Measurements from ENCODE around the gene HUNK. TPM values are rescaled to one million over a fixed set of nuclear protein-coding genes. Genes with fewer than 3 reads are reported as not detected.

Gene HUNK
- polyA plus RNA-seq, 3 donors from 2014 or later: not detected

DNA sequence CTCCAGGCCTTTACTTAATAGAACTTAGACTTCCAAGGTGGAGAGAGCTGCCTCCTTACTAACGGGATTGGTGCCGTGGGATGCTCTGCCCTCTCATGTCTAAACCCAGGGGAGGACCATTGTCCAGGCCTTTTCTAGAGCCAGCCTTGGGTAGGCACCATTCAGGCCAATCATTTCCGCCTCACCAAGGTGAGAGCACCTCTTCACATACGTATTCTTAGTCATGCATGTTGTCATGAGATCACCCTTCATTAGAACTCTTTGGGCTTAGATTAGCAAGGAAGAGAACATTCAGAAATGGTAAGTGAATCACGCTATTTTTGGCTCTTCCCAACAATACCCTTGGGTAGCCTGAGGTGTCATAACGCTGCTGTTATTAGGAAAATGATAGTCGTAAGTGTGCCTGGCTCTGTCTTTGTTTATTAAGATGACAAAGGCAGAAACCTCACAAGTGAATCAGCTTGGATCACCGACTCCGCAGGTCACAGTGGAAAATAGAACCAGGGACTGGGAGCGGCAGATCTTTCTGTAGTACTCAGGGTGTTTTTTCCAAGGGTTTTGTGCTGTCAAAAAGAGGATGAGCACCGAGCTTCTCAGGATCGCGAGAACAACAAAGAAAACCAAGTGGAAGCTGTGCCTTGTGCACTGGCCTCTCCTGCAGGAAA lies 55.0 kb downstream of the HUNK start:
- Mint-ChIP-seq H3K4me1 (no peaks in the 10 kb centered on the region), H3K27ac (no peak overlapping the region), H3K27me3 (ENCODE audit: low read depth in 3 of 3) (peaks cover 8 to 13% (median 13%) of the 10 kb centered on the region in 3 donors)

DNA sequence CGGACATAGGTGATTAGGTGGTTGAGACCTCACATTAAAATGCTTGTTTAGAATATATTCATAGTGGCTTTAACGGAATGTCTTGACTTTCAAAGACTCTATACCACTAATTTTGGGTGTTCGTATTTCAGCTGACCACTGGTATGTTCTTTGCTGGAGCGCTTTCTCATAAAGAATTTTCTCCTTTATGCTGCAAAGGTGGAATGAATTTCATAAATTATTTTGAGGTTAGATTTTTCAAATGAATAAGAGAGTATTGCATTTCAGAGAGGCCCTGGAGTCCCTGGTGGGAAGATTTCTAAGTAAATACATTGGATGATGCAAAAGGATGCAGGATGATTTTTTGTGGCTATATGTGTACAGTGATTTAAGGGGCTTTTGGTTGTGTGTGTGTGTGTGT lies 55.8 kb downstream of the HUNK start:
- Mint-ChIP-seq H3K4me3 (no peak overlapping the region), H3K27ac (no peak overlapping the region), H3K9me3 (peaks cover 0 to 3% (median 0%) of the 10 kb centered on the region in 6 donors), H3K4me1 (no peaks in the 10 kb centered on the region), H3K36me3 (peaks cover 0 to 2% (median 0%) of the 10 kb centered on the region in 3 donors), H3K27me3 (ENCODE audit: low read depth in 3 of 3) (peaks cover 8 to 13% (median 11%) of the 10 kb centered on the region in 3 donors)
- DNase-seq: no peak

More for the DNA sequence above, 55.0 kb downstream of the HUNK start:
- Mint-ChIP-seq H3K9me3 (peaks cover 0 to 3% (median 0%) of the 10 kb centered on the region in 6 donors), H3K36me3 (peaks cover 0 to 2% (median 0%) of the 10 kb centered on the region in 3 donors), H3K4me3 (no peak overlapping the region)
- DNase-seq: no peak

DNA sequence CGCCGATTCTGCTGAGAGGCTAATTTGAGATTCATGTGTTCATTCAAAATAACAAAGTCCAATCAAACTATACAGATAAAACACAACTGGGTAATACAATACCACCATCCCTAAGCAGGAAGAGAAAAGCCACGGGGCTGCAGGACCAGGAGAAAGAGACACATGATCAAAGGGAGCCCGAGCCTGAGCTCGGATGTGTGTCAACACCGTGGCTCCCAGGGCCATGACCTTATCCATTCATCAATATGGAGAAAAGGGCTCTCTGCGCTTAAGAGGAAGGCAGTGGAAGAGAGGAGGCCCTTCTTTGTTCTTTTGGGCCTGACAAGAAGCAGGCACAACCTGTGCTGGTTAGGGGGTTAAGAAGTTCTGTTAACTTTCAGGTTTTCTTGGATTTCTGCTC lies 56.7 kb downstream of the HUNK start:
- no peak for DNase-seq
- Mint-ChIP-seq H3K4me1 (no peaks in the 10 kb centered on the region), H3K27me3 (ENCODE audit: low read depth in 3 of 3) (peaks cover 5 to 13% (median 11%) of the 10 kb centered on the region in 3 donors), H3K9me3 (peaks cover 0 to 3% (median 0%) of the 10 kb centered on the region in 6 donors), H3K4me3 (no peak overlapping the region), H3K27ac (no peak overlapping the region), H3K36me3 (peaks cover 0 to 2% (median 0%) of the 10 kb centered on the region in 3 donors)

DNA sequence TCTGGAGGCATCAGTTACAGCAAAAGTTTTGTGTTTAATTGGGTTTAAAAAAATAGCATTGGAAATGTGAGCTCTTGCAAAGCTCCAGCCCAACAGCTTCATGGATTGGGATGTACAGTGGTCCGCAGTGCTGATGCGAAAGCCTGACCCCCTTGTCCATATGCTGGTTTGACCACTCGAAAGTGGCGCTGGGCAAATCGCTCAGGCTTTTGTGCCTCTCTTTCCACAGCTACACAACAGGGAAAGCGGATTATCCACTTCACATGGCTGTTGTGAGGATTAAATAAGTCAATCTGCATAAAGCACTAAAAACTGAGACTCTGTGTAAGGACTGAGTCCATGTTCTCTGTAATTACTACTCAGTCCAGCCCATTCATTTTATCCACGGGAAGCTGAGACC lies 57.2 kb downstream of the HUNK start:
- DNase-seq: no peak
- no peak overlapping the region for H3K4me3 Mint-ChIP-seq
- peaks cover 0 to 2% (median 0%) of the 10 kb centered on the region in 3 donors for H3K36me3 Mint-ChIP-seq
- no peak overlapping the region for H3K27ac Mint-ChIP-seq
- peaks cover 0 to 3% (median 0%) of the 10 kb centered on the region in 6 donors for H3K9me3 Mint-ChIP-seq
- H3K4me1 Mint-ChIP-seq: no peaks in the 10 kb centered on the region
- peaks cover 5 to 11% (median 10%) of the 10 kb centered on the region in 3 donors for H3K27me3 Mint-ChIP-seq (ENCODE audit: low read depth in 3 of 3)

DNA sequence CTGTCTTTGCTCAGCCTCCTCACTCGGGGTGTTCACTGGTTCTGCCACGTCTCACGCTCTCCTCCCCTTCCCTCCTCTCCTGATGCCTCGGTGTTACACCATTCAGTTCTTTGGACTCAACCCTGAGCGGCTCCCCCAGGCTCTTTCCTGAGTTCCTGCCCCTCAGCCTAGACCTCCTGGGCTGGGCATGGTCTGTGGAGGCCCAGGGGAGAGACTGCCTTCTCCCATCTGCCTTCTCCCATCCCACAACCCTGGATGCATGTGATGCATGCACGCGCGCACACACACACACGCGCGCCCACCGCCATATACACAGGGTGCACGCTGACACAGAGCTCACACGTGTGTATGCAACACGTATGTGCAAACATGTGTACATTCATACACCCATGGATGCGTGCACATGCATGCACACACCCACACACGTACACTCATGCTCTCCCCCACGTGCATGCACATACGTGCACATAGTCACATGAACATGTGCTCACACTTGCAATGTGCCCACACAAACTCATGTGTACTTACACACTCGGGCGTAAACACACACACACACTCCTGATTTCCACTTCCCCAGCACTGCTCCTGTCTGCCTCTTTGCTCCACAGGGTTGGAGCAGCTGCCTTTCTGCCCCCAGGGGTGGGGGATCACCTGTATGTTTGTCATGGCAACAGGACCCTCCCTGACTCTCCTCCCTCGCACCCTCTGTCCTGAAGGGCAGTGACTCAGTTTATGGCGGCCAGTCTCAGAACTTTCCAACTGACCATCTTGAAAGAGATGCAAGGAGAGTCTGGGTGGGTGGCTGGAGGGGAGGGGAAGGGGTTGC lies 59.0 kb downstream of the HUNK start:
- DNase-seq: no peak
- H3K9me3 Mint-ChIP-seq: peaks cover 0 to 3% (median 0%) of the 10 kb centered on the region in 6 donors
- no peaks in the 10 kb centered on the region for H3K4me1 Mint-ChIP-seq
- peaks cover 0 to 2% (median 0%) of the 10 kb centered on the region in 3 donors for H3K36me3 Mint-ChIP-seq
- H3K27ac Mint-ChIP-seq: no peak overlapping the region
- peaks cover 5 to 9% (median 6%) of the 10 kb centered on the region in 3 donors for H3K27me3 Mint-ChIP-seq (ENCODE audit: low read depth in 3 of 3)
- no peak overlapping the region for H3K4me3 Mint-ChIP-seq

DNA sequence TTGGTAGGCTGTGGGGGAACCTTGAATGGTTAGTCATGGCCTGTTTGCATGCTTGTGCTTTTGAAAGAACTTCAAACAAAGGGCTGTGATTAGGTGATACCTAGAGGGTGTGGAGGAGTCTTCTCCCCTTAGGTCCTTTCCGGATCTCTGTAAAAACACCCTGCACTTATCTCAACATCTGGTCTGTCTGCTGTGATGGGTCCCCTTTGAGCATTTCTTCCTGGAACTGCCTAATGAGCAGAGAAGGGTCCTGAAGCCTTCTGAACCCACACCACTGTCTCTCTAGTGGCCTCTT lies 59.6 kb downstream of the HUNK start:
- DNase-seq: no peak
- H3K27ac Mint-ChIP-seq: no peak overlapping the region
- H3K27me3 Mint-ChIP-seq (ENCODE audit: low read depth in 3 of 3): peaks cover 5 to 9% (median 6%) of the 10 kb centered on the region in 3 donors
- no peaks in the 10 kb centered on the region for H3K4me1 Mint-ChIP-seq
- H3K36me3 Mint-ChIP-seq: peaks cover 0 to 2% (median 0%) of the 10 kb centered on the region in 3 donors
- H3K9me3 Mint-ChIP-seq: peaks cover 0 to 3% (median 0%) of the 10 kb centered on the region in 6 donors
- no peak overlapping the region for H3K4me3 Mint-ChIP-seq

DNA sequence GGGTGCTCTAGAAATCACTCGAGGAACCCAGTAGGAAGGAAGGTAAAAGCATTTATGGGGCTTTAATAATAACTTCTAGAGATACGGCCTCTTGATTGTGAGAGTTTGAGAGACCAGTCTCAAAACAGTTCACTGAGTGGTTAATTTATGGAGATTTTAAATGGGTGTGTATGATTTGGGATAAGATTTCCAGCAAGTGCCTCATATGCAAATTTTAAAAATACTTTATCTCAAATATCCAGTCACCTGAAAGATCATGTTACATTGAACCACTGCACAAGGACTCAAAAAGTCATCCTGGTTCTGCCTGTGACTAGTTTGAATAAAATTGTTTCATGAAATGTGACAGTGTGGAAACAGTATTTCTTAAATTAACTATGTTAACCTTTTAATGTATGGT lies 64.5 kb downstream of the HUNK start:
- Mint-ChIP-seq H3K27me3 (ENCODE audit: low read depth in 3 of 3) (peaks cover 3 to 7% (median 7%) of the 10 kb centered on the region in 3 donors), H3K9me3 (no peaks in the 10 kb centered on the region), H3K4me1 (no peaks in the 10 kb centered on the region), H3K36me3 (no peaks in the 10 kb centered on the region), H3K4me3 (no peak overlapping the region), H3K27ac (no peak overlapping the region)
- DNase-seq: no peak

DNA sequence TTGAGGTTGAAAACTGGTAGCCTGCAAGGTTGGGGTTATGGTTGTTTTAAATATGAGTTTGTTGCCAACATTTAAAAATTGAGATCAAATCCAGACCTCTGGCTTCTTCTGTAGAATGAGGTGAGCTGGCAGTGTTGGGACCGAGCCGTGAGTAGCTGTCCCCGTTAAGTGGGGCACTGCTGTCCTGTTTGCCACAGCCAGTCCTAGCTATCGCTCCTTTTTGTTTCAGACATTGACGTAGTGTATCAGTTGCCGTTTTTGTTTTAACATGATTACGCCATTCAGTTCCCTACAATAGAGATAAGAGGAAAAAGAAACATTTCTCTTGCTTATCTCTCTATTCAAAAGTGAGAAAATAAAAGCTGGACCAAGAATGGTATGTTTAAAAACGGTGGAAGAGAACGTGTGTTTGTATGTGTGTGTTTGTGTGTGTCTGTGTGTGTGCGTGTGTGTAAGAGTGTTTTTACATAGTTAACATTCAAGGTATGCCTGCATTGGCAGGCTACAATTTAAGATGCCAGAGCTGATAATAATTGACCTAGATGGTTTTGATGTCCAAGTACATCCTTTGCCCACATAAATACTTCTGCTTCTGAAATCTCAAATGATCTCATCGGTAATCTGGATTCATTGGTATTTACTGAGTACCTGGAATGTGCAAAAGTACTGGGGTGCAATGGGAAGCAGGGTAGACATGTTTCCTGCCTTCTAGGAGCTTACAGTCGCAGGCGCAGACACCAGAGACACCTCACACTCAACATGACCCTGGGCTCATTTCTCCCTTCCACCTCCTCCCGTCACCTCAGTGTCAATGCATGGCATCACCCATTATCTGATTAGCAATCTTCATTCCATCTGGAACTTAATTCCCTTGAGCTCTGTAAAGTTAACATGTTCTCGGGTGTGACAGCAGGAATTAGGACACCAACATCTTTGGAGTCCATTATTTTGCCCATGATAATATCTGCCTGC lies 65.8 kb downstream of the HUNK start:
- H3K27ac Mint-ChIP-seq: no peak overlapping the region
- H3K27me3 Mint-ChIP-seq (ENCODE audit: low read depth in 3 of 3): peaks cover 4 to 6% (median 5%) of the 10 kb centered on the region in 3 donors
- H3K4me1 Mint-ChIP-seq: no peaks in the 10 kb centered on the region
- DNase-seq: no peak
- H3K4me3 Mint-ChIP-seq: no peak overlapping the region
- H3K9me3 Mint-ChIP-seq: no peaks in the 10 kb centered on the region
- no peaks in the 10 kb centered on the region for H3K36me3 Mint-ChIP-seq

DNA sequence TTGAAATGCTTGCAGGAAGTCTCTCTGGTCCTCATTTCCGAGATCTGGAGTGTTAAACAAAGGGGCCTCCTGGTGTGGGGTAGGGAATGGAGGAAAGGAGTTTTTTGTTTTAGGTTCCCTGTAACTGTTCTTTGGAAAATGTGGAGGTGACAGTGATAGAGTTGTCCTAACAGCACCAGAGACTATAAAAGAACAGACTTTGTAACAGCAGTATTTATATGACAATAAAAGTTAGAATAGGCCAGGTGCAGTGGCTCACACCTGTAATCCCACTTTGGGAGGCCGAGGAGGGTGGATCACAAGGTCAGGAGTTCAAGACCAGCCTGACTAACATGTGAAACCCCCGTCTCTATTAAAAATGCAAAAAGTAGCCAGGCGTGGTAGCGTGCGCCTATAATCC lies 68.9 kb downstream of the HUNK start:
- no peak overlapping the region for H3K27ac Mint-ChIP-seq
- no peaks in the 10 kb centered on the region for H3K4me1 Mint-ChIP-seq
- no peaks in the 10 kb centered on the region for H3K36me3 Mint-ChIP-seq
- no peak for DNase-seq
- no peak overlapping the region for H3K4me3 Mint-ChIP-seq
- no peaks in the 10 kb centered on the region for H3K9me3 Mint-ChIP-seq
- peaks cover 6 to 8% (median 6%) of the 10 kb centered on the region in 3 donors for H3K27me3 Mint-ChIP-seq (ENCODE audit: low read depth in 3 of 3)

DNA sequence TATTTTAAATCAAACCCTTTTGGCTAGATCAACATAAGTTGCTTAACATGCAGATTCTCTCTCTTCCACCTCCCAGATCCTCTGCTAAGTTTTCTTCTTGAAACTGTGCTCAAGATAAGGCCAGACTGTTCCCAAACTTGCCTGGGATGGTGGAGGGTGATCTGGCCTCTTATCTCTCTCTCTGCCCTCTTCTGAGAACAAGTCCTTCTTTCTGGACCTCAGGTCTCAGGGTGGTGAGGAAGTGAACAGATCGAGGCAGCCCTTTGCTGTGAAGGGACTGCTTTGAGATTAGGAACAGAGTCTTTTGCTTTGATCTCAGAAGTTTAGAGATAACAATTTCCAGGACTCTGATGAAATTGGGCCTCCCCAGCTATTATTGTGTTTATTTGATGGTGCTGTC lies 70.7 kb downstream of the HUNK start:
- Mint-ChIP-seq H3K4me3 (no peak overlapping the region), H3K9me3 (no peaks in the 10 kb centered on the region), H3K27me3 (ENCODE audit: low read depth in 3 of 3) (peaks cover 2 to 15% (median 6%) of the 10 kb centered on the region in 3 donors), H3K36me3 (no peaks in the 10 kb centered on the region), H3K4me1 (no peaks in the 10 kb centered on the region), H3K27ac (no peak overlapping the region)
- DNase-seq: no peak

DNA sequence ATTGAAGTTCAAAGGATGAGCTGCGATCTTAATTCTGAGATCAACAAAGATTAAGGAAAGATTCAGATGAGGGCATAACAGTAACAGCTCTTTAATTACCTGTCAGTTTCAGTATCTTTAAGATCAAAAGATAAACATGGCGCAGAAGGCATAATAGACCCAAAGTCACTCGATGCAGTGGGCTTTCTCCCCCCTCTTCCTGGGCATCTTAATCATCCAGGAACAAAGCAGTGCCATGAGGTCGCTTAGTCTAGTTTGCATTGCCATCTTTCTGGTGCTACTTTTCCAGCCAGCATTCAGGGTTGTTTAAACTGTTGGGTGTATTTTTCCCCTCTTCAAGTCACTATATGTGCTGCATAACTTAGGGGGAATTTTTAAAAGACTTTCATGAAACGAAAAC lies 72.3 kb downstream of the HUNK start:
- Mint-ChIP-seq H3K4me3 (no peak overlapping the region), H3K27ac (no peak overlapping the region), H3K9me3 (no peaks in the 10 kb centered on the region), H3K36me3 (no peaks in the 10 kb centered on the region), H3K4me1 (no peaks in the 10 kb centered on the region), H3K27me3 (ENCODE audit: low read depth in 3 of 3) (peaks cover 2 to 17% (median 6%) of the 10 kb centered on the region in 3 donors)
- DNase-seq: no peak

DNA sequence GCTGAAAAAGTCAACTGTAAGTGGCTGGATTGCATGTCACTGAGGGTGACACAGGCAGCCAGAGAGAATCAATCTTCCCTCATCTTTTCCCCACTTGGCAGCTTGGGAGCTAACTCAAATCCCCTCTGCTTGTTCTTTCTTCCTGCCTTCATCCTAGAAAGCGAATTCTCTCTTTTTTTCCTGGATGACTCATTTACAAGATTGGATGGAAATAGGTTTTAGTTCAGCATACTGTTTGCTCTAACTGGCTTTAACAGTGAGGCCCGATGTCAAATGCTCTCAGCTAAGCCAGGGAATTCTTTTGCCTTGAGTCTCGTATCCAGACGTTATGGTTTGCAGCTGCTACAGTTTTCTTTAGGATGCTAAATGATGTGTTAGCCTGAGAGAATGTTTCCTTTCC lies 72.7 kb downstream of the HUNK start:
- Mint-ChIP-seq H3K27me3 (ENCODE audit: low read depth in 3 of 3) (peaks cover 2 to 17% (median 6%) of the 10 kb centered on the region in 3 donors), H3K36me3 (no peaks in the 10 kb centered on the region), H3K9me3 (no peaks in the 10 kb centered on the region), H3K27ac (no peak overlapping the region), H3K4me1 (no peaks in the 10 kb centered on the region), H3K4me3 (no peak overlapping the region)
- no peak for DNase-seq

DNA sequence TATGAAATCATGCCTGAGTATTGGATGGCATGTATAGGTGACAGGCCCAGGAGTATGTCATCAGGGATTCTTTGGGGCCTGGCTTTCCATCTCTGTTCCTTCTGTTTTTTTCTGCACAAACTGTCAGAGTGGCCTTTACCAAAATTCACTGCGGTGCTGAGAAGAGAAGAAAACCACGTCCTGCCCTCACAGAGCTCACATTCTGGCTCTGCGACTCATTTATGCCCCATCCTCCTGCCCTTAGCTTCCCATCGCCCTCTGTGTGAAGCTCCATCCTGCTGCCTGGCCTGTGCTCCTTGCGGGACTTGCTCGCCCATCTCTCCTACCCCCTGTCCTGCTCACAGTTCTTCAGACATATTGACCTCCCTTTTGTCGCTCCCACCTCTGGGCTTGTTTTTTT lies 73.4 kb downstream of the HUNK start:
- H3K9me3 Mint-ChIP-seq: no peaks in the 10 kb centered on the region
- no peak for DNase-seq
- H3K4me1 Mint-ChIP-seq: no peaks in the 10 kb centered on the region
- peaks cover 2 to 17% (median 6%) of the 10 kb centered on the region in 3 donors for H3K27me3 Mint-ChIP-seq (ENCODE audit: low read depth in 3 of 3)
- no peaks in the 10 kb centered on the region for H3K36me3 Mint-ChIP-seq
- no peak overlapping the region for H3K27ac Mint-ChIP-seq
- no peak overlapping the region for H3K4me3 Mint-ChIP-seq
